GM19397 (cell line): ENCODE measurements around the gene GLB1L2.

Experiments
- ATAC-seq: cut with Tn5 transposase; IDR thresholded peaks from one replicate; pipeline ENCODE4 v1.9.1; 2021; ENCODE audit warnings: mild to moderate bottlenecking, moderate library complexity; ENCODE audit not compliant: unreplicated experiment

GLB1L2 gene

GRCh38 chr11:134417871-134418840 lies 86.4 kb downstream of the GLB1L2 start:
- no peak for ATAC-seq

DNA sequence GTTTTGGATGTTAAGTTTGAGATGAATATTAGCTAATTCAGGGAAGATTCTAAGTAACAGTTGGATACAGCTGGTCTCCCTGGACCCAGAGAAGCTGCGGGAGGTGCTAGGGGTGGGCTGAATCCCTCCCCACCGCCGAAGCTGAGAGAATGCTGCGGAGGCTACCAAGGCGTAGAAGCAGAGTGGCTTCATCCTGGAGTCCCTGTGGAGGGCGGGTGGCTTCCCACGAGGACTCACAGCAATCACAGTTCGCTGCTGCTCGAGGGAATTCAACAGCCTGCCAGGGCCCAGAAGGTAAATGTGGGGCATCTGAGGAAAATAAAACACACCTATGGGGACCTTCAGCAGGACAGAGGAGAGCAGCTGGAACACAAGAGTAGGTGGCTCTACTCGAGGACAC lies 91.3 kb downstream of the GLB1L2 start:
- ATAC-seq: no peak

GRCh38 chr11:134425413-134425812 lies 93.6 kb downstream of the GLB1L2 start:
- no peak for ATAC-seq
